GM12878 (cell line): ENCODE measurements around the gene MUC13. TPM values are rescaled to one million over a fixed set of nuclear protein-coding genes. Genes with fewer than 3 reads are reported as not detected.

Experiments used
- ATAC-seq: fragments of 200-7000 bp; cut with Tn5 transposase; 3 replicates; pipeline ENCODE4 v1.9.1; 2020; ENCODE audit warnings: mild to moderate bottlenecking, moderate library complexity
- BruUV-seq: library from RNA; stranded (reverse); fragments of 400-500 nt; replicated peaks from 2 replicates; lab custom pipeline; 2021; lab: Mats Ljungman, UMichigan
- CTCF ChIA-PET: fragments of 300-600 bp; sonication (Branson Sonifier 250); formaldehyde crosslinking; extraction: SDS; loops from one replicate; lab custom pipeline; 2021; ENCODE audit warnings: inconsistent platforms; lab: Yijun Ruan, JAX
- POLR2A ChIA-PET: fragments of 350-600 bp; formaldehyde crosslinking; extraction: SDS; loops from one replicate; lab custom pipeline; 2021; ENCODE audit warnings: inconsistent platforms; lab: Charles Lee
- RAD21 ChIA-PET: fragments of 300-600 bp; sonication (Branson Sonifier 250); formaldehyde crosslinking; loops from one replicate; lab custom pipeline; 2023; ENCODE audit warnings: antibody characterized with exemption; ENCODE audit not compliant: unreplicated experiment; lab: Charles Lee
- SMC1A ChIA-PET: fragments of 300-600 bp; sonication (Branson Sonifier 250); formaldehyde crosslinking; loops from one replicate; lab custom pipeline; 2023; ENCODE audit not compliant: unreplicated experiment, uncharacterized antibody; lab: Charles Lee
- DNase-seq: peaks from one replicate; pipeline ENCODE4 v3.0.0-alpha.2; 2011; ENCODE audit warnings: low read depth, low spot score
- FAIRE-seq: peaks from 3 replicates; lab custom pipeline; 2011; peaks lifted over from hg19 to GRCh38; lab: Jason Lieb, UNC
- H2AFZ ChIP-seq: 2 replicates; pipeline ENCODE4 v1.6.0; 2011; ENCODE audit warnings: low read depth, low read length, control low read depth; ENCODE audit not compliant: control insufficient read depth
- H3K27ac ChIP-seq: 2 replicates; pipeline ENCODE4 v1.5.1; 2011; ENCODE audit warnings: control low read depth; ENCODE audit not compliant: control insufficient read depth, insufficient read depth
- H3K27me3 ChIP-seq, 2 experiments: replicated peaks in 1 of 2; 2 replicates each; pipeline versions ENCODE4 v1.6.0 to v1.6.1; 2011; ENCODE audit warnings: low read length in 1 of 2; ENCODE audit not compliant: control insufficient read depth in 2 of 2, insufficient read depth in 2 of 2
- H3K36me3 ChIP-seq, 2 experiments: 2 replicates each; pipeline ENCODE4 v1.5.1; 2011; ENCODE audit warnings: low read length in 1 of 2; ENCODE audit not compliant: control insufficient read depth in 2 of 2, insufficient read depth in 2 of 2
- H3K4me1 ChIP-seq: 2 replicates; pipeline ENCODE4 v1.6.1; 2011; ENCODE audit warnings: mild to moderate bottlenecking, low read length, moderate library complexity, mixed read lengths; ENCODE audit not compliant: control insufficient read depth, insufficient read depth
- H3K4me2 ChIP-seq: 2 replicates; pipeline ENCODE4 v1.6.0; 2011; ENCODE audit warnings: control low read depth; ENCODE audit not compliant: control insufficient read depth, insufficient read depth
- H3K4me3 ChIP-seq: fragments of 200-600 bp; sonication (generic); 2 replicates; pipeline ENCODE4 v1.5.1; 2016
- H3K79me2 ChIP-seq: 2 replicates; pipeline ENCODE4 v1.6.0; 2011; ENCODE audit warnings: low read length; ENCODE audit not compliant: control insufficient read depth, insufficient read depth
- H3K9ac ChIP-seq: 2 replicates; pipeline ENCODE4 v1.8.0; 2011; ENCODE audit warnings: low read length, control low read depth, mixed read lengths; ENCODE audit not compliant: control insufficient read depth, insufficient read depth
- H3K9me3 ChIP-seq: replicated peaks from 3 replicates; pipeline ENCODE4 v1.5.1; 2011; ENCODE audit warnings: mild to moderate bottlenecking, low read length; ENCODE audit not compliant: control insufficient read depth, insufficient read depth
- H4K20me1 ChIP-seq: 2 replicates; pipeline ENCODE4 v1.6.0; 2011; ENCODE audit not compliant: control insufficient read depth, insufficient read depth
- BACH1 ChIP-seq: fragments of 450-650 bp; IDR thresholded peaks from 2 replicates; pipeline ENCODE4 v1.6.1; 2017; ENCODE audit warnings: mild to moderate bottlenecking, borderline replicate concordance
- CEBPZ ChIP-seq: fragments of 150-350 bp; IDR thresholded peaks from 2 replicates; pipeline ENCODE4 v1.6.1; 2016; ENCODE audit warnings: low read depth, low read length
- E2F8 ChIP-seq: fragments of 450-650 bp; IDR thresholded peaks from 2 replicates; pipeline ENCODE4 v1.6.1; 2018; ENCODE audit warnings: mild to moderate bottlenecking, low read depth, moderate library complexity; ENCODE audit not compliant: partially characterized antibody
- KAT2A ChIP-seq: conservative IDR thresholded peaks from 2 replicates; pipeline ENCODE4 v1.6.1; 2011; ENCODE audit warnings: low read depth, low read length; ENCODE audit not compliant: control insufficient read depth
- NFYA ChIP-seq: IDR thresholded peaks from 2 replicates; pipeline ENCODE4 v1.6.1; 2011; ENCODE audit warnings: low read depth, mild to moderate bottlenecking, low read length, improper control_type of control experiment, borderline replicate concordance
- NKRF ChIP-seq: fragments of 450-650 bp; conservative IDR thresholded peaks from 2 replicates; pipeline ENCODE4 v1.6.1; 2017; ENCODE audit warnings: mild to moderate bottlenecking, moderate library complexity
- STAT1 ChIP-seq: fragments of 450-650 bp; conservative IDR thresholded peaks from 2 replicates; pipeline ENCODE4 v1.6.1; 2014; ENCODE audit warnings: antibody characterized with exemption, mild to moderate bottlenecking
- TCF7 ChIP-seq: IDR thresholded peaks from 2 replicates; pipeline ENCODE4 v1.6.1; 2014; ENCODE audit warnings: antibody characterized with exemption, borderline replicate concordance
- ZNF592 ChIP-seq: fragments of 450-650 bp; IDR thresholded peaks from 2 replicates; pipeline ENCODE4 v1.6.1; 2017; ENCODE audit warnings: mild to moderate bottlenecking, moderate library complexity
- WGBS: methylation state at CpG from one replicate; pipeline ENCODE4 v1.1.6; 2016; ENCODE audit warnings: low lambda C conversion rate; ENCODE audit not compliant: insufficient replicate concordance, insufficient coverage; ENCODE audit errors: missing lambda C conversion rate; 5-methylcytosine and 5-hydroxymethylcytosine counted together
- in situ Hi-C: fragments of 300-500 bp; cut with MboI; formaldehyde crosslinking; loops from 9 replicates; pipeline ENCODE4 v1.14.3; 2018; ENCODE audit warnings: mixed read lengths
- intact Hi-C: fragments of 100-400 bp; cut with micrococcal nuclease; formaldehyde crosslinking; loops from one replicate; pipeline ENCODE4 v1.14.2; 2022; ENCODE audit not compliant: unreplicated experiment
- polyA plus RNA-seq, 11 experiments: library from polyadenylated mRNA; depleted of rRNA in 4 of 11; unstranded in 6 of 11; stranded (reverse) in 5 of 11; fragments of >200 nt; fragmentation: Nextera tagmentation in 4 of 11; fragmentation: Illumina TruSeq in 1 of 11; extraction: Ambion mirVana in 4 of 11; extraction: Trizol in 1 of 11; gene quantifications; 1 replicate in 1 of 11; 2 replicates in 10 of 11; pipeline versions ENCODE4 v1.2.1 to v1.2.3, GENCODE V29; 2011 to 2016; ENCODE audit warnings: inconsistent platforms in 2 of 11, missing spikeins in 2 of 11, low read depth in 1 of 11
- total RNA-seq, 4 experiments: library from RNA; depleted of rRNA in 3 of 4; stranded (reverse); fragments of >200 nt in 3 of 4; fragmentation: Illumina TruSeq in 1 of 4; extraction: Trizol in 1 of 4; gene quantifications; 2 replicates each; pipeline versions ENCODE4 v1.2.1 to v1.2.3, GENCODE V29; 2013 to 2021

Gene MUC13
- total and polyA plus RNA-seq, 10 of the 15 experiments (the other 5 are each of a cell fraction or from before 2014, with no cell fraction given), result 0.27 to 60.1 (median 0.76) TPM

GRCh38 chr3:124919756-124920155, 14.8 kb downstream of the MUC13 start:
- Histone ChIP-seq H3K36me3 (no peaks in the 10 kb centered on the region), H3K79me2 (no peaks in the 10 kb centered on the region), H3K9me3 (no peaks in the 10 kb centered on the region), H3K4me2 (no peak overlapping the region), H3K4me1 (no peaks in the 10 kb centered on the region), H3K9ac (no peak overlapping the region), H4K20me1 (no peaks in the 10 kb centered on the region), H2AFZ (no peak overlapping the region), H3K27ac (no peak overlapping the region), H3K4me3 (no peak overlapping the region), H3K27me3 (peaks cover 0 to 2% of the 10 kb centered on the region in 2 experiments; a peak in 1 of 4 replicates)
- DNase-seq (no peak), FAIRE-seq (no peak), ATAC-seq (no peak)
- no TSS peak for BruUV-seq
- 25% methylated on average over 2 of the region's 2 CpGs for WGBS
- ChIA-PET POLR2A (no interaction called here), CTCF (interaction anchor here (1.3 to 3.6 kb wide), 3 partner anchors 8 to 666 kb away, joined by 3 to 16 read pairs (median 7); no protein-coding TSS in a partner anchor), RAD21 (no interaction called here), SMC1A (interaction anchor here (0.7 to 1.6 kb wide), 2 partner anchors 12 to 182 kb away, joined by 3 to 4 read pairs; no protein-coding TSS in a partner anchor)
- intact Hi-C loops, result loop anchor here (10.0 kb wide), 1 partner anchor 245 kb away; no protein-coding TSS in a partner anchor
- in situ Hi-C loops, result no loop called here
- TF ChIP-seq NFYA (no peak), KAT2A (no peak), TCF7 (no peak), CEBPZ (no peak), ZNF592 (no peak), NKRF (no peak), STAT1 (no peak), BACH1 (no peak), E2F8 (no peak)
